ENCODE results near the gene MBD3L3.
"Not testable (repeated sequence)": the region's sequence is repeated elsewhere in the genome, so short reads cannot be mapped to it uniquely, and the experiment has no call there.

MBD3L3 gene

DNA sequence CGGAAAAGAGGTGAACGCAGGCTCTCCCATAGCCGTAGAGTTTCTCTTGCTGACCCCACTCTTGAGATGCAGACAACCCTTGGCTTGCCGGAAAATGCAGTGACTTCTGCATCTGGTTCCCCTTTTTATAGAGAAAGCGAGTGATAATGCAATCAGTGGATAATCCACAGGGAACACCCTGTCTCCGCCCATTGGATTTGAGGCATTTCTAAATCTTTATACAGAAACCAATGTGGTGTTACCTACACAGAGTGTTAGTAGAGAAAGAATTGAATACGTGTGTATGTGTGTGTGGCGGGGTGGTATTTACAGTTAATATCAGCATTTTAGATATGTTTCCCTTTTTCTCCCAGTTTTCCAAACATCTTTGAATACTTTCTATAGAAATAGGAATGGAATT, at the start of gene MBD3L3:
Gene MBD3L3, minus strand, starts transcription at position 101 of the 400 bp plus-strand sequence. Its CDS starts 71 bp downstream, at position 30.
- DNase-seq (ENCODE audit: low read depth, low spot score): not testable (repeated sequence)

DNA sequence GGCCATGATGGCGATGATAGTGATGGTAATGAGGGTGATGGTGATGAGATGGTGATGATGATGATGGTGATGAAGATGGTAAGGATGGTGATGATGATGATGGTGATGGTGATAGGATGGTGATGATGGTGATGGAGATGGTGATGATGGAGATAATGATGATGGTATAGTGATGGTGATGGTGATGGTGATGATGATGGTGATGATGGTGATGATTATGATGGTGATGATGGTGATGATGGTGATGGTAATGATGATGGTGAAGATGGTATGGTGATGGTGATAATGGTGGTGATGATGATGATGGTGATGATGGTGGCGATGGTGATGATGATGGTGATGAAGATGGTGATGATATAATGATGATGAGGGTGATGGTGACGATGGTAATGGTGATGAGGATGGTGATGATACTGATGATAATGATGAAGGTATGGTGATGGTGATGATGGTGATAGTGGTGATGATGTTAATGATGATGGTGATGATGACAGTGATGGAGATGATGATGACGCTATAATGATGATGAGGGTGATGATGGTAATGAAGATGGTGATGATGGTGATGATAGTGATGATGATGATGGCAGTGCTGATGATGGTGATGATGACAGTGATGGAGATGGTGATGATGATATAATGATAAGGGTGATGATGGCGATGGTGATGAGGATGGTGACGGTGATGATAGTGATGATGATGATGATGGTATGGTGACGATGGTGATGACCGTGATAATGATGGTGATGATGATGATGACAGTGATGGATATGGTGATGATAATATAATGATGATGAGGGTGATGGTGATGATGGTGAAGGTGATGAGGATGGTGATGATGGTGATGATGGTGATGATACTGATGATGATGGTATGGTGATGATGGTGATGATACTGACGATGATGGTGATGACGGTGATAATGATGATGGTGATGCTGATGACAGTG, 48.5 kb upstream of the MBD3L3 start:
- DNase-seq (ENCODE audit: low read depth, low spot score): no peak

DNA sequence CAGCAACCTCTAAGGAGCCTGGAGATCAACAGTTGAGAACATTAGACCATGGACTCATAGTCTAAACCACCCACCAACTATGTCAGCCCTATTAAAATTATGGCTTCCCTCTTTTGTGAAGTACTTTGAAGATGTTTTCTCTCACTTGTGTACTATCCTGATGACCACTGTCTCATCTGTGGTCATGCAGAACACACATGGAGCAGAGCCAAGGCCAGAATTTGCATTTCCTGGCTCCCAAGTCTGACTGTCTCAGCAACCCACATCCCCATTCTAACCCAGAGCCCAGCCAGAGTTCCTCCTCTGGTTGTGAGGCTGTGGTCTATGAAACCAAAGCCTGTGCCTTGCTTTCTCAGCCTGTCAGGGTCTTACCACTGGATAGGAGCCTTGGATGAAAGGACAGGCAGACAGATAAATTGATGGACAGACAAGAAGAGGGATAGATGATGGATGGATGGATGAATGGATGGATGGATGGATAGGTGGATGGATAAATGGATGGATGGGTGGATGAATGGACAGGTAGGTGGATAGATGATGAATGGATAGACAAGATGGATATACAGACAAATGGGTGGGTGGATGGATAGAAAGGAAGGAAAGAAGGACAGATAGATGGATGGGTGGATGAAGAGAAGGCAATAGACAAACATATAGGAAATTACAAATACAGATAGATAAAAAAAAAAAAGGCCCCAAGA, 46.4 kb upstream of the MBD3L3 start:
- DNase-seq (ENCODE audit: low read depth, low spot score): no peak

DNA sequence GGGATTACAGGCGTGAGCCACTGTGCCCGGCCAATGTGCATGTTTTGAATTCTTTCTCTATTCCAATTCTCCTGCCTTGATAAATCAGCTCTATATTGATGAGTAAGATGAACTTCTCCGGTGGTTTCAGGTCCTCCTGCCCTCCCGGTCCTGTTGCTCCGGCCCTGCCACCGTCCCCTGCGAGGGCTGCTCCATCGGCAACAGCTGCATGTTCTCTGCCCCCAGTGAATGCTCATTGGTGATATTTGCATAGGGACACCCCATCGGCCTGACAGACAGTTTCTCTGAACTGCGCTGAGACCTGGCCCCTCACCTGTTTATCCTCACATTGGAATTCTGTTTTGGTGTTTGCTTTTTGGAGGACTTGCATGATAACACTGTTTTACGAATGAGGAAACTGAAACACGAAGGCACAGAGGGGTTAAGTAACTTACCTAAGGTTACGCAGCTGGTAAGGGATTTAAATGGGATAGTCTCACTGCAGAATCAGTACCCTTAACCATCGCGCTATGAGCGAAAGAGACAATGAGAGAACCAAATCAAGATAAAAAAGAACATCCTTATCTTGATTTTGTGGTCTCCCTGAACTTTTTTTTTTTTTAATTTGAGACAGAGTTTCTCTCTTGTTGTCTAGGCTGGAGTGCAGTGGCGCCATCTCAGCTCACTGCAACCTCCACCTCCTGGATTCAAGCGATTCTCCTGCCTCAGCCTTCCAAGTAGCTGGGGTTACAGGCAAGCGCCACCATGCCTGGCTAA, 43.2 kb upstream of the MBD3L3 start:
- DNase-seq (ENCODE audit: low read depth, low spot score): no peak

DNA sequence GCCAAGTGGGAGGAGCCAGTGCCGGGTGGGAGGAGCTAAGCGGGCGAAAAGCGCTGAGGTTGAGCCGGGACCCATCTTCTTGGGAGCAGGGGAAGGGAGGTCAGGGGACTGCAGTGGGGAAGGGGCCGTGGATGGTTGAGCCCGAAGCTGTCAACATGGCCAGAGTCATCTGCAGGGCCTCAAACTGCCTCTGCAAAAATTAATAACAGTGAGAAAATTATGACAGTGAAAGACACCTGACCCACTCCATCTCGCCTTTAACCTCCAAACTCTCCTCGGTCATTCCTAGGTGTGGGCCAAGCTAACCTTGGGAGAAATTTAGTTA, 41.1 kb upstream of the MBD3L3 start:
- DNase-seq (ENCODE audit: low read depth, low spot score): no peak

DNA sequence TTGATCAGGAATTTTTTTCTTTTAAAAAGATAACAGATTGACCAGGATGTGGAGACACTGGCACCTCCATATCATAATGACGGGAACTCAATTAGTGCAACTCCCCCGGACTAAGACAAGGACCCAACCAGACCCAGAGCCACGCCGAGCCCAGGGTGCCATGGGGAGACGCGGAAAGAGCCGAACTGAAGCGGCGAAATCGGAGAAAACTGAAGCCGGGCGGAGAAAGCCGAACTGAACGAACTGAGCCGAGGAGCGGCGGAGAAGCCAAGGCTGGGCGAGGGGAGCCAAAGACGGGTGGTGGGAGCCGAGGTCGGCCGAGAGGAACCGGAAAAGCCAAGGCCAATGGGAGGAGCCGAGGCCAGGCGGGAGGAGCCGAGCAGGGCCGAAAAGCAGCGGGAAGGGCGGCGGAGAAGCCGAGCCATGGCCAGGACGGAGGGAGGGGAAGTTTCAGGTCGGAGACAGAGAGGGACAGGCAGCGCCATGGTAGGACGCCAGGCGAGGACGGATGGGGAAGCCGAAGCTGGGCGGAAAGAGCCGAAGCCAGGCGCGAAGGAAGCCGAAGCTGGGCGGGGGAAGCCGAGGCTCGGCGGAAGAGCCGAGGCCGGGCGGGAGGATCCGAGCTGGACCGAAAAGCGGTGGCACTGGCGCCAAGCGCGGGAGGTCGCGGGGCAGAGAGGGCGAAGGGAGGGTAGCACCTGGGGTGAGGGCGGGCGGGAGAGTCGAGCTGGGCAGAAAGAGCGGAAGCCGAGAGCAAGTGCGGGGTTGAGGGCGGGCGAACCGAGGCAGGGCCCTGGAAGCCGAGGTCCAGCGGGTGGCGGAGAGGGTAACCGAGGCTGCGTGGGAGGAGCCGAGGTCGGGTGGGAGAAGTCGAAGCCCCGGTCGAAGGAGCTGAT, 40.5 kb upstream of the MBD3L3 start:
- DNase-seq (ENCODE audit: low read depth, low spot score): peak; percentile 70

DNA sequence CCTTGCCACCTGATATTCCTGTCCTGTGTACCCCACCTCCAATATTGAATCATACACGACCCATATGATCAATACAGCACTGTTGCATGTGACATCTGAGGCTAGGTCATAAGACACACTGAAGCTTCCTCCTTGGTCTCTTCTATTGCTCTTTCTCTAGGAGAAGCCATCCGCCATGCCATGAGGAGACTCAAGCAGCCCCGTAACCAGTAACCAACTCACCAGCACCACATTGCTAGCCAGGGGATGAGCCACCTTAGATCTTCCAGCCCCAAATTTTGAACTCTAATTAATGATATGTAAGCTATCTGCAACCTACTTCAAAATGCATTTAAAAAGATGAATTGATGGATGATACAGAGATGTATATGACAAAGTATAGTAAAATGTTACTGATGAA, 39.6 kb upstream of the MBD3L3 start:
- DNase-seq (ENCODE audit: low read depth, low spot score): no peak

DNA sequence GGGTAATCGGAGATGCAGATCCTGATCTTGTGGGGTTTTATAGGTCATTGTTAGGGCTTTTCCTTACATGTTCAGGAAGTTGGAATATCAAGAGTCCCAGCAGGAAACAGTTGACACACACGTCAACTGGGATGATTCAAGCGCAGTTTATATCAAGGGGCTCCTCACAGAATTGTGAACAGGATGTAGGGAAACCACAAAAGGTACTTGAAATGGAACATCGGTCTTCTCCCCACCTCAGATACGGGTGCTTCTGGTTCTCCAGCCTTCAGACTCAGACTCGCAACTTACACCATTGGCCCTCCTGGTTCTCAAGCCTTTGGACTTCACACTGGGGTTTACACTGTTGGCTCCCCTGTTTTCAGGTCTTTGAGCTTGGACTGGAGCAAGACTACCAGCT, 30.5 kb upstream of the MBD3L3 start:
- DNase-seq (ENCODE audit: low read depth, low spot score): no peak

DNA sequence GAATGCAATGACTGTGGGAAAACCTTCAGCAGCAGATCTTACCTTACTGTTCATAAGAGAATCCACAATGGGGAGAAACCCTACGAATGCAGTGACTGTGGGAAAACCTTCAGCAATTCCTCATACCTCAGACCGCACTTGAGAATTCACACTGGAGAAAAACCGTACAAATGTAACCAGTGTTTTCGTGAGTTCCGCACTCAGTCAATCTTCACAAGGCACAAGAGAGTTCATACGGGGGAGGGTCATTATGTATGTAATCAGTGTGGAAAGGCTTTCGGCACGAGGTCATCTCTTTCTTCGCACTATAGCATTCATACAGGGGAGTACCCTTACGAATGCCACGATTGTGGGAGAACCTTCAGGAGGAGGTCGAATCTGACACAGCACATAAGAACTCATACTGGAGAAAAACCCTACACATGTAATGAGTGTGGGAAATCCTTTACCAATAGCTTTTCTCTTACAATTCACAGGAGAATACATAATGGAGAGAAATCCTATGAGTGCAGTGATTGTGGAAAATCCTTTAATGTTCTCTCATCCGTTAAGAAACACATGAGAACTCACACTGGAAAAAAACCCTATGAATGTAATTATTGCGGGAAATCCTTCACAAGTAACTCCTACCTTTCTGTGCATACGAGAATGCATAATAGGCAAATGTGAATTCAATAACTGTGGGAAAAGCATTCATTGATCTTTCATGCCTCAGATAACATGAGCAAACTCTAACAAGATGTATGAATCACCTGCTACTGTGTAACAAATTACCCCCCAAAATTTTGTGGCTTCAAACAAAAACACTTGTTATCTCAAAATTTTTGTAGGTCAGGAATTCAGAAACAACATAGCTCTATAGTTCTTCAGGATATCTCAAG, 24.8 kb upstream of the MBD3L3 start:
- DNase-seq (ENCODE audit: low read depth, low spot score): no peak

DNA sequence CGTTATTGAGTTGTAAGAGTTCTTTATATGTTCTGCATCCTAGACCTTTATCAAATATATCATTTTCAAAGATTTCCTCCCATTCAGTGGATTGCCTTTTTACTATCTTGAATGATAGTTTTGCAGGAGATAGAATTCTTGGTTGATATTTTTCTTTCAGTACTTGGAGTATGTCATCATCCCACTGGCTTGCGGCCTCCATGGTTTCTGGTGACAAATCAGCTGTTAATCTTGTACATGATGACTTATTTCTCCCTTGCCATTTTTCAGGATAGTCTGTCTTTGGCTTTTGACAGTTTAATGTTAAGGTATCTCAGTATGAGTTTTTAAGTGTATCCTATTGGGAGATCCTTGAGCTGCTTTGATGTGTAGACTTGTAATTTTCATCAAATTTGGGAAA, 19.5 kb upstream of the MBD3L3 start:
- DNase-seq (ENCODE audit: low read depth, low spot score): no peak

DNA sequence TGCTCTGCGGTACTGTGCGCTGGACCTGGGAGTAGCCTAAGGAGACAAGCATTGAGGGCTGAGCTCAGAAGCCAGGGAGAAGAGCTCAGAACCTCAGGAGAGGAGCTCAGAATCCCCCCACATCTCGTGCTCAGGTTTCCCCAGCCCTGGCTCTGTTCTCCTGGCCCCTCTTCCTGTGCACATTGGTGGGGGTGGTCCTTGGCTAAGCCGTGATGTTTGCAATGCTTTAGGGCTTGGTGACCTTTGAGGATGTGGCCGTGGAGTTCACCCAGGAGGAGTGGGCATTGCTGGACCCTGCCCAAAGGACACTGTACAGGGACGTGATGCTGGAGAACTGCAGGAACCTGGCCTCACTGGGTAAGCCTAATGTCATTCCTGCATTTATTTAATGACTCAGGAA, 17.7 kb upstream of the MBD3L3 start:
- DNase-seq (ENCODE audit: low read depth, low spot score): no peak

DNA sequence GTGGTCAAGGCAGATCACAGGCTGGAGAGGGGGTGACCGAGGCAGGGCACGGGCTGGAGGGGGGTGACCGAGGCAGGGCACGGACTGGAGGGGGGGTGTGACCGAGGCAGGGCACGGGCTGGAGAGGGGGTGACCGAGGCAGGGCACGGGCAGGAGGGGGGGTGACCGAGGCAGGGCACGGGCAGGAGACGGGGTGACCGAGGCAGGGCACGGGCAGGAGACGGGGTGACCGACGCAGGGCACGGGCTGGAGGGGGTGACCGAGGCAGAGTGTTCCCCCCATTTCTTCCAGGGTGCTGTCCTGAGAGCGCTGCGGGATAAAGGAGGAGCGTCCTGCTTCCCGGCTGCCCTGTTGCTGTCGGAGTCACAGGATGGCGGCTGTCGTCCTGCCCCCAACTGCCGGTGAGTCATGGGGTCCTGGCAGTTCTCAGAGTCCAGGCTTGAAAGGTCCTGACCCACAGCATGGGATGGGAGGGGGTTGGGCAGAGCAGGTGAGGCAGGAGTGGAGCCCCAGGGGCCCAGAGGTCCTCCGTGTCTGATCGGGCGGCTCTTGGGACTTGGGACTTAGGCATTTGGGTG, 16.3 kb upstream of the MBD3L3 start:
- DNase-seq (ENCODE audit: low read depth, low spot score): no peak

DNA sequence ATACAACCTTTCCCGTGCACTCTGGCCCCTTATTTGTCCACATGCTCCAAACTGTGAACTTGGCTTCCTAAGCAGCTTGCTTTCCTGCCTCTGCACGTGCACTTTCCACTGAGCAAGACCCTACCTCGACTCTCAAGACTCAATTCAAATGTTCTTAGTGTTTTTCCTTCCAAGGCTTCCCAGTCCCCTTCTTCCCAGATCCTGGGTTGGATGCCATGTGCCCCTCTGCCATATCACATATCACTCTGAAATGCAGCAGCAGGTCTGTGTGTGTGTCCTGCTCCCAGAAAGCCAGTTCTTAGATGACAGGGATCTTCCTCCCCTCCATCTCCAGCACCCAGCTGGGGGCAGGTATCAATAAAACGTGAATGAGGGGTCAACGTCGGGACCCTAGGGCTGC, 14.1 kb upstream of the MBD3L3 start:
- no peak for DNase-seq (ENCODE audit: low read depth, low spot score)

DNA sequence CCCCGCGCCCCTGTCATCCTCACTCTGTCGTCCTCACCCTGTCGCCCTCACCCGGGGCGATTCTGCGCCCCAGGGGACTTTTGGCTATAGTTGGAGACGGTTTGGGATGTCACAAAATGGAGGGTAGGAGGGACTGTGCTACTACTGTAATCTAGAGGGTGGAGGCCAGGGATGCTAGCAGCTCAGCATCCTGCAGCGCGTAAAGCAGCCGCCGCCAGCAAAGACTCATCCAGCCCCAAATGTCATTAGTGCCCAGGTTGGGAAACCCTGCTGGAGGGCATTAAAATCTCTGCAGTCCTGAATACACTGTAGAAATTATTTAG, 11.4 kb upstream of the MBD3L3 start:
- no peak for DNase-seq (ENCODE audit: low read depth, low spot score)

DNA sequence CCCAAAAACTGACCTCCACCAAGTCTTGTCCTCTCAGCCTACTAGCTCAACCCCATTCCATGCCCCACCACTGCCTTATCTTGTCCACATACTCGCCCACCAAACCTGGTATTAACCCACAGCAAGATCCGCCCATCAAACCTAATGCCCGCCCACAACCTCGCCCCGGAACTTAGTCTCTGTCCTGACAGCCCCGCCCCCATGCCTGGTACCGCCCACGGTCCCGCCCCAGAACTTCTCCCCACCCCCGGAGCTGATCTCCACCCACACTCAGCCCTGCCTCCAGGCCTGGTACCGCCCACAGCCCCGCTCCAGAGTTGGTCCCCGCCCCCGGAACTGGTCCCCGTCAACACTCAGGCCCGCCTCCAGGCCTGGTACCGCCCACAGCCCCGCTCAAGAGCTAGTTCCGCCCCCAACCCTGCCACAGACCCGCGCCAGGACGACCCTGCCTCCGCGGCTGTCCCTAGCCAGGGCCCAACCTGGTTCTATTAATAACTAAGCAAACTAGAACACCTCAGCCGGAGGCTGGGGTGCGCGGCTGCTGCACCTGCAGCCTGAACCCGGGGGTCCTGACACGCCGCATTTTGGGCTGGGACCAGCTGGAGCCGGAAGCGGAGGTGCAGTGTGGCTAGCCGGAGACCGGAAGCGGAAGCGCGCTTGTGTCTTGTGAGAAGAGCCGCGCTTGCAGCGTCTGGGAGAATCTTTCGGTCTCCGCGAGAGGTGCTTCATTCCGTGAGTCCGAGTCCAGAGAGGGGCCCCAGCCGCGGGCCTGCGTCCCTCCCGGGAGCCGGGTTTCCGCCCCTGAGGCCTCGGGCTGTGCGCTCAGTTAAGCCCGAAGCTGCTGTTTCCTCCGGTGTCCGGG, 10.8 kb upstream of the MBD3L3 start, which contains the start of gene ZNF557:
Gene ZNF557, plus strand, starts transcription at position 662 of the 862 bp plus-strand sequence. CDS start 5,372 bp downstream, outside the sequence.
- peak; percentile 92 for DNase-seq (ENCODE audit: low read depth, low spot score)

DNA sequence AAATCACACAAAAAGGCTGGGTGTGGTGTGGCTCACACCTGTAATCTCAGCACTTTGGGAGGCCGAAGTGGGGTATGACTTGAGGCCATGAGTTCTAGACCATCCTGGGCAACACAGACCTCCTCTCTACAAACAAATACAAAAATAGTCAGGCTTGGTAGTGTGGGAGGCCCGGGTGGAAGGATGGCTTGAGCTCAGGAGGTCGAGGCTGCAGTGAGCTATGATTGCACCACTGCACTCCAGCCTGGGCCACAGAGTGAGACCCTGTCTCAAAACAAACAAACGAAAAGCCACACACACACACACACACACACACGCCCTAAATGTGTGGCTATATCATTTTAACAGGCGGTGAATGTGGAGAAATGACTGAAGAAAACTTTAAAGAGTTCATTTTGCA, 10.1 kb upstream of the MBD3L3 start:
- no peak for DNase-seq (ENCODE audit: low read depth, low spot score)

DNA sequence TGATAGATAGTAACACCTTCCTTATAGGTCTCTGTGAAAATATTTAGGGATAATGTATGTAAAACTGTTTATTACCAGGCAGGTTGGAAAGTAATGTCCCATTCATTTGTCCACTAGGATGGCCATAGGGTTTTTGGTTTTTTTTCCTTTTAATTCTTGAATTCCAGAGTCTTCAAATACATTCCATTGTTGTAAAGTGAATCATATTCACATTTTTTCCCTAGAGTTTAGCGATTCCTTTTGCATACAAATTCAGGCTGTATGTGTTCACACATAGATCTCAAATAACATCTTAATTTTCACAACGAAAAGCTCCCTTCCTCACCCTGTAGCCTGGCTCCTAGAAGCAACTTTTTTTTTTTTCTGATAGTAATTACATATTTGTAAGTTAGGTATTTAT, 9.2 kb upstream of the MBD3L3 start:
- DNase-seq (ENCODE audit: low read depth, low spot score): no peak

DNA sequence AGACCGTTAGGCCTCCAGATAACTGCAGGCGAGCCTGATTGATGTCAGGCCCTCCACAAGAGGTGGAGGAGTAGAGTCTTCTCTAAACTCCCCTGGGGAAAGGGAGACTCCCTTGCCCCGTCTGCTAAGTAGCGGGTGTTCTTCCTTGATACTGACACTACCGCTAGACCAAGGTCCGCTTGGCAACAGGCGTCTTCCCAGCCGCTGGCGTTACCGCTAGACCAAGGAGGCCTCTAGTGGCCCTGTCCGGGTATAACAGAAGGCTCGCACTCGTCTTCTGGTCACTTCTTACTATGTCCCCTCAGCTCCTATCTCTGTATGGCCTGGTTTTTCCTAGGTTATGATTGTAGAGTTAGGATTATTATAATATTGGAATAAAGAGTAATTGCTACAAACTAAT, 8.6 kb upstream of the MBD3L3 start:
- not testable (repeated sequence) for DNase-seq (ENCODE audit: low read depth, low spot score)

Data from smooth muscle cell of the brain vasculature (primary cell).